ENCODE data around the gene KMT2B.

DNA sequence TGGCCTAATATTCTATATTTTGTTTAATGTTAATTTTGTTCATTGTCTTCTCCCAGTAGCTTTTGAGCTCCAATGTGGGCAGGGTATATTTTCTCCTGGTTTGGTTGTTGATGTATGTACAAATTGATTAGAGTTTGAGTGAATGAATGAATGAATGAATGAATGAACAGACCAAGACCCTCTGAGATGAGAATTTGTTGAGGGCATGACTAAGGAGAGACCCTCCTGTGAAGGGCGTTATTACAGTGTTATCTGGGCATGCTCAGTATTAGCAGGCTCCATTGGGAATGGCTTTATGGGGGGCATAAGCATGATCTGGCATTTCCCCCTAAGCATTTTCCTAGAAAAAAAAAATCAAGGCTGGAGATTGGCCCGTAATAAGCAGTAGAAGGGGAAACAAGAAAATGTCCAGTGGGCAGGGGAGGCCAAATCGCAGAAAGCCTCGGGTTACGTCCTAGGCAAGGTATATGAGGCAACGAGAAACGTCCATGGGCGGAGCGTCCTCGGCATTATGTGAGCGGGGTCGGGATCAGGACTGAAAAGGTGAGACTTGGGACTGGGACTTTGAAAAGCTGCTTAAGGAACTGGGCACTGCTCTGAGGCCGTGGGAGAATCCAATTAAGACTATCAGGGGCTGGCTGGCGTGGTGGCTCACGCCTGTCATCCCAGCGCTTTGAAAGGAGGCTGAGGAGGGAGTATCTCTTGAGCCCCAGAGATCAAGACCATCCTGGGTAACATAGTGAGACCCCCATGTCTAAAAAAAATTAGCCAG, 56.7 kb downstream of the KMT2B start:
- TF ChIP-seq, protein P1, sequence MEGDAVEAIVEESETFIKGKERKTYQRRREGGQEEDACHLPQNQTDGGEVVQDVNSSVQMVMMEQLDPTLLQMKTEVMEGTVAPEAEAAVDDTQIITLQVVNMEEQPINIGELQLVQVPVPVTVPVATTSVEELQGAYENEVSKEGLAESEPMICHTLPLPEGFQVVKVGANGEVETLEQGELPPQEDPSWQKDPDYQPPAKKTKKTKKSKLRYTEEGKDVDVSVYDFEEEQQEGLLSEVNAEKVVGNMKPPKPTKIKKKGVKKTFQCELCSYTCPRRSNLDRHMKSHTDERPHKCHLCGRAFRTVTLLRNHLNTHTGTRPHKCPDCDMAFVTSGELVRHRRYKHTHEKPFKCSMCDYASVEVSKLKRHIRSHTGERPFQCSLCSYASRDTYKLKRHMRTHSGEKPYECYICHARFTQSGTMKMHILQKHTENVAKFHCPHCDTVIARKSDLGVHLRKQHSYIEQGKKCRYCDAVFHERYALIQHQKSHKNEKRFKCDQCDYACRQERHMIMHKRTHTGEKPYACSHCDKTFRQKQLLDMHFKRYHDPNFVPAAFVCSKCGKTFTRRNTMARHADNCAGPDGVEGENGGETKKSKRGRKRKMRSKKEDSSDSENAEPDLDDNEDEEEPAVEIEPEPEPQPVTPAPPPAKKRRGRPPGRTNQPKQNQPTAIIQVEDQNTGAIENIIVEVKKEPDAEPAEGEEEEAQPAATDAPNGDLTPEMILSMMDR (IDR thresholded peaks at IDR 0.05) = no peak
- TF ChIP-seq POLR2A (IDR thresholded peaks at IDR 0.05) = no peak

Measured in breast epithelium (tissue), 3 donors.